Measurements from ENCODE around the gene ATP2C1.

ATP2C1 gene

DNA sequence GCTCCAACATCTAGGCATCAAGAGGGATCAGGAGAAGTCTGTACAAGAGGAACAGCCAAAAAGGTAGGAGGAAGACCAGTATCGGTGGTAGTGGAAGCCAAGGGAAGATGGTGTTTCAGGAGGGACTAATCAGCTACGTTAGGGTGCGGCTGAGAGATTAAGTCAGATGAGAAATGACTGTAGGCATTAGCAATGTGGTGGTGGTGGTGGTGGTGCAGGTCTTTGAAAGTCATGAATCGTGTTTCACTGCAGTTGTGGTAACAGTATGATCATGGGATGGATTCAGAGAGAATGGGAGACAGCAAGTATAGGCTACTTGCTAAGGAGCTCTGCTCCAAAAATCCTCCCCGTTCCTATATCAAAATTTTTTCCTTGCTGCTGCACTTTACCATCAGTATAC, 97.2 kb downstream of the ATP2C1 start:
- TF ChIP-seq SIN3A (IDR thresholded peaks at IDR 0.05; ENCODE audit: borderline replicate concordance, insufficient read depth, low read length) (no peak), POLR2AphosphoS5 (IDR thresholded peaks at IDR 0.05; ENCODE audit: low read depth, low read length) (no peak), TAF1 (IDR thresholded peaks at IDR 0.05; ENCODE audit: borderline replicate concordance, insufficient read depth, low read length) (no peak), FOXP2 (optimal IDR thresholded peaks at IDR 0.05; ENCODE audit: borderline replicate concordance, extremely low read depth, extremely low read length, insufficient read depth) (no peak)
- TF ChIP-seq, protein P1, sequence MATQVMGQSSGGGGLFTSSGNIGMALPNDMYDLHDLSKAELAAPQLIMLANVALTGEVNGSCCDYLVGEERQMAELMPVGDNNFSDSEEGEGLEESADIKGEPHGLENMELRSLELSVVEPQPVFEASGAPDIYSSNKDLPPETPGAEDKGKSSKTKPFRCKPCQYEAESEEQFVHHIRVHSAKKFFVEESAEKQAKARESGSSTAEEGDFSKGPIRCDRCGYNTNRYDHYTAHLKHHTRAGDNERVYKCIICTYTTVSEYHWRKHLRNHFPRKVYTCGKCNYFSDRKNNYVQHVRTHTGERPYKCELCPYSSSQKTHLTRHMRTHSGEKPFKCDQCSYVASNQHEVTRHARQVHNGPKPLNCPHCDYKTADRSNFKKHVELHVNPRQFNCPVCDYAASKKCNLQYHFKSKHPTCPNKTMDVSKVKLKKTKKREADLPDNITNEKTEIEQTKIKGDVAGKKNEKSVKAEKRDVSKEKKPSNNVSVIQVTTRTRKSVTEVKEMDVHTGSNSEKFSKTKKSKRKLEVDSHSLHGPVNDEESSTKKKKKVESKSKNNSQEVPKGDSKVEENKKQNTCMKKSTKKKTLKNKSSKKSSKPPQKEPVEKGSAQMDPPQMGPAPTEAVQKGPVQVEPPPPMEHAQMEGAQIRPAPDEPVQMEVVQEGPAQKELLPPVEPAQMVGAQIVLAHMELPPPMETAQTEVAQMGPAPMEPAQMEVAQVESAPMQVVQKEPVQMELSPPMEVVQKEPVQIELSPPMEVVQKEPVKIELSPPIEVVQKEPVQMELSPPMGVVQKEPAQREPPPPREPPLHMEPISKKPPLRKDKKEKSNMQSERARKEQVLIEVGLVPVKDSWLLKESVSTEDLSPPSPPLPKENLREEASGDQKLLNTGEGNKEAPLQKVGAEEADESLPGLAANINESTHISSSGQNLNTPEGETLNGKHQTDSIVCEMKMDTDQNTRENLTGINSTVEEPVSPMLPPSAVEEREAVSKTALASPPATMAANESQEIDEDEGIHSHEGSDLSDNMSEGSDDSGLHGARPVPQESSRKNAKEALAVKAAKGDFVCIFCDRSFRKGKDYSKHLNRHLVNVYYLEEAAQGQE (IDR thresholded peaks at IDR 0.05; ENCODE audit: insufficient read depth in 1 of 2, low read depth in 2 of 2, low read length in 2 of 2) = no peak

DNA sequence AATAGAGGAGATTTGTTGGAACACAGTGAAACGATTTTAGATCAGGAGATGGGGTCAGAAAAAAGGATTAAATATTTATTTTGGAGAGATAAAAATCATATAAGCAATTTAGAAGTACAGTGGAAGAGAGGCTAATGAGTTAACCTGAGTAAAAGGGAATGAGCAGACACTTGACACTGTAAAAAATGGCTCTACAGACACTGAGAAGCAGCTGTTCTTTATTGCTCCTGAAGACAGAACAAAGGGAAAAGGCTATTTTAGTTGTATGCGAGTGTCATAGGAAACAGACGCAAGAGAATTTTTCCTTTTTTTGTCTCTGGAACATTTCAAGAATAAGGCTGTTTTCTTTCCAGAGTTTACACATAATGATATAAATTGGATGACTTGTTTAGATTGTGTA, 98.5 kb downstream of the ATP2C1 start:
- TF ChIP-seq SIN3A (IDR thresholded peaks at IDR 0.05; ENCODE audit: borderline replicate concordance, insufficient read depth, low read length) = no peak
- TF ChIP-seq FOXP2 (optimal IDR thresholded peaks at IDR 0.05; ENCODE audit: borderline replicate concordance, extremely low read depth, extremely low read length, insufficient read depth) = no peak
- TF ChIP-seq POLR2AphosphoS5 (IDR thresholded peaks at IDR 0.05; ENCODE audit: low read depth, low read length) = no peak
- TF ChIP-seq TAF1 (IDR thresholded peaks at IDR 0.05; ENCODE audit: borderline replicate concordance, insufficient read depth, low read length) = no peak
- TF ChIP-seq, protein P1 (IDR thresholded peaks at IDR 0.05; ENCODE audit: insufficient read depth in 1 of 2, low read depth in 2 of 2, low read length in 2 of 2) = no peak

DNA sequence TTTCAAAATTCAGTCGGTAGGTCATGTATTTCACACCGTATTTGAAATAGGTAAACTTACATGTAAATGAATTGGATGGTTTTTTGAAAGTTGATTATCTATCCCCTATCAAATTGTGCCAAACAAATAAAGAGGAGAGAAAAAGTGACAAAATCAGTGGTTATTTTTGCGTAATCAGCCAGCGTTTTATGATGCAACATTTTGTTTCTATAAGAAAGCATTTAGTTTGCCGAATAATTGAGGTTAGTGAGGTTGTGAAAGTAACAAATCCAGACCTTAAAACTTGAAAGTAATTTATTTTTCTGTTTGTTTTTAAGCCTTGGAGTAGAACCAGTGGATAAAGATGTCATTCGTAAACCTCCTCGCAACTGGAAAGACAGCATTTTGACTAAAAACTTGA, 103.4 kb downstream of the ATP2C1 start:
- TF ChIP-seq, protein P1 (IDR thresholded peaks at IDR 0.05; ENCODE audit: insufficient read depth in 1 of 2, low read depth in 2 of 2, low read length in 2 of 2) = no peak
- no peak for TF ChIP-seq FOXP2 (optimal IDR thresholded peaks at IDR 0.05; ENCODE audit: borderline replicate concordance, extremely low read depth, extremely low read length, insufficient read depth)
- no peak for TF ChIP-seq POLR2AphosphoS5 (IDR thresholded peaks at IDR 0.05; ENCODE audit: low read depth, low read length)
- no peak for TF ChIP-seq SIN3A (IDR thresholded peaks at IDR 0.05; ENCODE audit: borderline replicate concordance, insufficient read depth, low read length)
- no peak for TF ChIP-seq TAF1 (IDR thresholded peaks at IDR 0.05; ENCODE audit: borderline replicate concordance, insufficient read depth, low read length)

DNA sequence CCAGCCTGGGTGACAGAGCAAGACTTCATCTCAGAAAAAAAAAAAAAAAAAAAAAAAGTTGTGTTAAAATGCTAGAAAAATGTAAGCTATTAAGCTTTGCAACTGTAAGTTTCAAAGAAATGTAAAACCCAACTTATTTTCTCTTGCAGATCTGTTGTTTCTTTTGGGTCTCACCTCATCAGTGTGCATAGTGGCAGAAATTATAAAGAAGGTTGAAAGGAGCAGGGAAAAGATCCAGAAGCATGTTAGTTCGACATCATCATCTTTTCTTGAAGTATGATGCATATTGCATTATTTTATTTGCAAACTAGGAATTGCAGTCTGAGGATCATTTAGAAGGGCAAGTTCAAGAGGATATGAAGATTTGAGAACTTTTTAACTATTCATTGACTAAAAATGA, 107.2 kb downstream of the ATP2C1 start:
- TF ChIP-seq TAF1 (IDR thresholded peaks at IDR 0.05; ENCODE audit: borderline replicate concordance, insufficient read depth, low read length) = no peak
- no peak for TF ChIP-seq POLR2AphosphoS5 (IDR thresholded peaks at IDR 0.05; ENCODE audit: low read depth, low read length)
- TF ChIP-seq, protein P1 (IDR thresholded peaks at IDR 0.05; ENCODE audit: insufficient read depth in 1 of 2, low read depth in 2 of 2, low read length in 2 of 2) = no peak
- TF ChIP-seq FOXP2 (optimal IDR thresholded peaks at IDR 0.05; ENCODE audit: borderline replicate concordance, extremely low read depth, extremely low read length, insufficient read depth) = no peak
- TF ChIP-seq SIN3A (IDR thresholded peaks at IDR 0.05; ENCODE audit: borderline replicate concordance, insufficient read depth, low read length) = no peak

DNA sequence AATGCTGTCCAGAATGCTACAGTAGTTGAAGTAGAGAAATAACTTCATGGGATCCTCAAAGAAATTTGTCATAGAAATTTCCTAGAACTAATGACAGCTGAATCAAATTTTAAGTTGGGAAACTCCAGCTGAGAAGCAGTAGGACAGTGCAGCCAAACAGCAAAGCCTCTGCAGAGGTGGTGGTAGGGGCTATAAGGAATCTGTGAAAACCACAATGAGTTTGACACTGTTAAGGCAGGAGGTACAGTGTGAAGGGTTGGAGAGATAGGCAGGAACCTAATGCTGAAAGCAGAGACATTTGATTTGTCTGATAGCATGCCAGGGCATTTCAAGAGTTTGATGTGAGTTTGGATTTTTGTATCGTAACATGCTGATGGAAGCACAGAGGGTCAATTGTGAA, 110.7 kb downstream of the ATP2C1 start:
- TF ChIP-seq SIN3A (IDR thresholded peaks at IDR 0.05; ENCODE audit: borderline replicate concordance, insufficient read depth, low read length) (no peak), POLR2AphosphoS5 (IDR thresholded peaks at IDR 0.05; ENCODE audit: low read depth, low read length) (no peak), FOXP2 (optimal IDR thresholded peaks at IDR 0.05; ENCODE audit: borderline replicate concordance, extremely low read depth, extremely low read length, insufficient read depth) (no peak), TAF1 (IDR thresholded peaks at IDR 0.05; ENCODE audit: borderline replicate concordance, insufficient read depth, low read length) (no peak)
- TF ChIP-seq, protein P1 (IDR thresholded peaks at IDR 0.05; ENCODE audit: insufficient read depth in 1 of 2, low read depth in 2 of 2, low read length in 2 of 2) = no peak

All from PFSK-1 (cell line).